ENCODE measurements around the gene IRAG1. TPM values are rescaled to one million over a fixed set of nuclear protein-coding genes. Genes with fewer than 3 reads are reported as not detected.
A peak's percentile ranks its signal among the peaks of the same experiment; 100 is the strongest.
"Not testable (repeated sequence)": the region's sequence is repeated elsewhere in the genome, so short reads cannot be mapped to it uniquely, and the experiment has no call there.

IRAG1 gene
- total and polyA plus RNA-seq, 5 donors: 5.3 to 29.8 (median 18.9) TPM

DNA sequence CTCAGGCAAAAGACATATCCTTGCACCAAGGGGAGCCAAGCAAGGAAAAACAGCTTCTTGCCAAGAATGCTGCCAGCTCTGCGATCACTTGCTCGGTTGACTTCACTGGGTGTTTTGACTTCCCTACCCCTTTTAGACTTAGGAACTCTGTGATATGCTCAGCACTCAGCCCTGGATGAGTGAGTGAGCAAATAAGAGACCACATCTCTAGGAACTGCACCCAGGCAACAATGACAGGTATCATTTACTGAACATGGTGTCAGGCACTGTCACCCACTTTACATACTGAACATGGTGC is 3.7 kb upstream of the IRAG1 start:
- Histone ChIP-seq H3K9me3 (ENCODE audit: control insufficient read depth, low read length) (no peaks in the 10 kb centered on the region), H3K4me1 (ENCODE audit: control insufficient read depth, insufficient read depth, low read length) (peaks cover 2% of the 10 kb centered on the region), H3K4me3 (ENCODE audit: low read length) (no peak overlapping the region), H3K27ac (ENCODE audit: low read length) (peak overlapping the region; percentile 65), H3K27me3 (ENCODE audit: control insufficient read depth, insufficient read depth) (no peaks in the 10 kb centered on the region)
- DNase-seq (no peak), ATAC-seq (peak in 1 of 2 donors; percentile 10)
- WGBS: 44% methylated on average over 2 of the region's 2 CpGs
- intact Hi-C loops (cut with DNase I): no loop called here

DNA sequence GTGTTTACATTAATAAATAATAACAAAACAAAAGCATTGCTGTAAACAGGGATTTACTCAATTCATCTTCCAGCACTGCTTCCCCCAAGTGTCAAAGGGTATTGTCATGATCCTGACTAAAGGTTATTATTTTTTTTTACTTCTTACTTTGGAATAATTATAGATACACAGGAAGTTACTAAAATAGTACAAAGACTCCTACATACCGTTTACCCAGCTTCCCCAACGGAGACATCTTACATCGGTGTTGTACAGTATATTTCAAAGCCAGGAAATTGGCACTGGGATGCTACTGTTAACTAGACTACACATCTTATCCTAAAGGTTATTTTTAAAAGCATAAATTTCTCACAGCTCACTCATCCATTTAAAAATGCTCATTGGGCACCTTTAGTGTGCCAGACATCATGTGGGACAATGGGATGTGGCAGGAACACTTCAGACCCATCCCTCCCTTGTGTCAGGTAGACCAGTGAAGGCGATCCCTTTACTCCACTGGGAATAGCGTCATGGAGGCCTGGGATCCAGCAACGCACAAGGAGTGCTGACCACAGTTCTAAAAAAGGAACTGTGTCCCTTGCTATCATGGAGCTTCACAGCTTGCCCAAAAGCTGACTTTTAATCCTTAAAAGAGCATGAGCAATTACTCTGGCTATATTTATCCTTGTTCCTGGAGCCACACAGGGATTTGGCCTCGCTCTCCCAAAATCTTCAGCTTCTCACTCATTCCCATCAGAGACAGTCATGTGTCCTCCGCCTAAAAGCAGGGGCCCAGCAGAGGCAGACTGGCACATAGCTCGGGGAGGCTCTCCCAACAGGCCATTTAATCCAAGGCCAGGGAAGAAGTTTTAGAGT is 3.1 kb upstream of the IRAG1 start:
- Histone ChIP-seq H3K27ac (ENCODE audit: low read length) (peak overlapping the region; percentile 65), H3K4me1 (ENCODE audit: control insufficient read depth, insufficient read depth, low read length) (peaks cover 2% of the 10 kb centered on the region), H3K9me3 (ENCODE audit: control insufficient read depth, low read length) (no peaks in the 10 kb centered on the region), H3K27me3 (ENCODE audit: control insufficient read depth, insufficient read depth) (no peaks in the 10 kb centered on the region), H3K4me3 (ENCODE audit: low read length) (no peak overlapping the region)
- ATAC-seq (peak in 1 of 2 donors; percentile 24), DNase-seq (no peak)
- 63% methylated on average over 9 of the region's 9 CpGs for WGBS
- intact Hi-C loops (cut with DNase I): no loop called here

DNA sequence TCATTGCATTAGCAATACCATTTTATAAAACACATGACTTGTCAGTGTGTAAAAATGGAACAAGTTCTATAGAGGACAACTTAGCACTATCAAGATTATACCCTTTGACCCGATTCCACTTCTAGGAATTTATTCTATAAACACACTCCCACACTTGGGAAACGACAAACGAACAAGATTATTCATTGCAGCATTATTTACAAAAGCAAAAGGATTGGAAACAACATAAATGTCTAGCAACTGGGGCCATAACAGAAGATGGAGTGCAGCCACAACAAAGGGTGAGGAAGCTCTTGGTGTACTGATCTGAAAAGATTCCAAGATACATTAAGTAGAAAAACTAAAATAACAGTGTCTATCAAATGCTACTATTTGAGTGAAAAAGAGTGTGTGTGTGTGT is 2.3 kb upstream of the IRAG1 start:
- Histone ChIP-seq H3K4me3 (ENCODE audit: low read length) (no peak overlapping the region), H3K27ac (ENCODE audit: low read length) (no peak overlapping the region), H3K27me3 (ENCODE audit: control insufficient read depth, insufficient read depth) (no peaks in the 10 kb centered on the region), H3K9me3 (ENCODE audit: control insufficient read depth, low read length) (no peaks in the 10 kb centered on the region), H3K4me1 (ENCODE audit: control insufficient read depth, insufficient read depth, low read length) (peaks cover 2% of the 10 kb centered on the region)
- WGBS: 45% methylated on average over 3 of the region's 3 CpGs
- no peak for ATAC-seq
- DNase-seq: no peak
- intact Hi-C loops (cut with DNase I): no loop called here

DNA sequence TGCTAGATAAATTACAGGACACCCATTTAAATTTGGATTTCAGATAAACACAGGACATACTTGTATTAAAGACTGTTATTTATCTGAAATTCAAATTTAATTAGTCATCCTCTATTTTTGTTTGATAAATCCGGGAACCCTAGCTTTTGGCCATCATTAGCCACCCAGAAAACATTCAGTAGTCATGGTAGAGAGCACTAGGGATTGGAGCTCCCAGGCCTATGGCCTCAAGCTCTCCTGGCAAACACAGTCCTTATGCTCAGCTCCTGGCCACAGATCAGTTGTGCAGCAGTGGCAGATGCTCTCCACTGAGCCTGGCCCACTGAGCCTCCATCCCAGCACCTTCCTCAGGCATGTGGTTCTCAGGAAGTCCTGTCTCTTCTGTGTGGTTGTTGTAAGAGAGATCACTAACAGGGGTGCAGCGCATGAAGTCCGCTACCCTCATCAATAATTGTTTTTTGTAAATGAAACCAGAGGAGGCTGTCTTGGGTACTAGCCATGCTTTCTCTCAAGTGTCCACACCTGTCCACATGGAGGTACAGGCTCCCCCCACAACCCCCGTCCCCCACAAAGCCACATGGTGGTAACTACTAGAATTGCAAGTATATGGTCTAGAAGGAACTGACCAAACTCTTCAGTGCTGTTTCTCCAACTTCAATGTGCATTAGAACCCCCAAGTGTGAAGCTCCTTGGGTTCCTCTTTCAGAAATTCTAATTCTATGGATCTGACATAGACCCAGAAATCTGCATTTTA is 1.1 kb upstream of the IRAG1 start:
- H3K4me3 ChIP-seq (ENCODE audit: low read length): no peak overlapping the region
- intact Hi-C loops (cut with DNase I): no loop called here

DNA sequence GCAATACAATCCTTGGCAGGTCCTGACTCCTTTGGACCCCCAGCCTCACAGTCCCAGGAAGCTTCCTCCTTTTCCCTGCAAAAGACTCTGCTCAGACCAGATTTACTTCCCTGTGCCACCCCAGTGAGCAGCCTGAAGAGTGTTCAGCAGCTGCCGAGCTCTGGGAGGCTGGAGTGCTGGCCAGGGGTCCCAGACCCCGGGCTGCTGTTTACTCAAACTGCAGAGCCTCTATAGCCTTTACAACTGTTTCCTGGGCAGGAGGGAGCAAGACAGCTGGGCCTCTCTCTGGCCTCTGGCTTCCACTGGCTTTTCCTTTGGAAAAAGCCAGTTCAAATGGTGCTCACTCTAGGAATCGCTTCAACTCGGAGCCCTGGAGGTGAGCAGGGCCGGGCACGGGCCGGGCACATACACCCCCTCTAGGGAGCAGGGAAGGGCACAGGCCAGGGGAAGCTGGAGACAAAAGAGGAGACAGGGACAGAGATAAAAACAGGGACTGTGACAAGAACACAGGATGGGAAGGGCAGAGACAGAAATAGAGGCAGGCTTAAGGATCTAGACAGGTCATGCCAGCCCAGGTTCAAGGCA is 932 bp downstream of the IRAG1 start:
- Histone ChIP-seq H3K27me3 (ENCODE audit: control insufficient read depth, insufficient read depth) (no peaks in the 10 kb centered on the region), H3K9me3 (ENCODE audit: control insufficient read depth, low read length) (no peaks in the 10 kb centered on the region), H3K4me1 (ENCODE audit: control insufficient read depth, insufficient read depth, low read length) (peaks cover 2% of the 10 kb centered on the region), H3K27ac (ENCODE audit: low read length) (peak overlapping the region; percentile 2), H3K4me3 (ENCODE audit: low read length) (peak overlapping the region; percentile 28)
- ATAC-seq: peak in 1 of 2 donors; percentile 44
- WGBS: 52% methylated on average over 7 of the region's 7 CpGs
- no peak for DNase-seq
- intact Hi-C loops (cut with DNase I): no loop called here

More for the DNA sequence above, 1.1 kb upstream of the IRAG1 start:
- Histone ChIP-seq H3K9me3 (ENCODE audit: control insufficient read depth, low read length) (no peaks in the 10 kb centered on the region), H3K27me3 (ENCODE audit: control insufficient read depth, insufficient read depth) (no peaks in the 10 kb centered on the region), H3K27ac (ENCODE audit: low read length) (no peak overlapping the region), H3K4me1 (ENCODE audit: control insufficient read depth, insufficient read depth, low read length) (peaks cover 2% of the 10 kb centered on the region)
- DNase-seq (no peak), ATAC-seq (no peak)
- WGBS: 86% methylated on average over 4 of the region's 4 CpGs

DNA sequence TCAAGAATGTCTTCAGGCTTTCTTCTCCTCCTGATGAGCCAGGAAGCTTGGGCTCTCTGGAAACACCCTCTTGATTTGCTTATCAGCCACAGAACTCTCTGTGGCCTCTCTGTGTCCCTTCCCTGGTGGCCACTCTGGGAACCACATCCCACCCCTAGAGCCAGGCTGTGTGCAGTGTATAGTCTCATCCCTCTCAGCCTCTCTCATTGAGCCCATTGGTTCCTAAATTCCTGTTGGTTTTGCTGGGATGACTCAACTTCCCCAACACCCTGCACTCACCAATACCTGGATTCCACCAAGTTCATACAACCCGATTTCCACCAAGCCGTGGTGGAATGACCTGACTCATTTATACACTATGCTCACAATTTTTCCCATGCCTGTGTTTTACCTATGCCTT is 5.2 kb downstream of the IRAG1 start:
- Histone ChIP-seq H3K27me3 (ENCODE audit: control insufficient read depth, insufficient read depth) (no peaks in the 10 kb centered on the region), H3K27ac (ENCODE audit: low read length) (no peak overlapping the region), H3K9me3 (ENCODE audit: control insufficient read depth, low read length) (no peaks in the 10 kb centered on the region), H3K4me1 (ENCODE audit: control insufficient read depth, insufficient read depth, low read length) (peaks cover 2% of the 10 kb centered on the region), H3K4me3 (ENCODE audit: low read length) (no peak overlapping the region)
- WGBS: 96% methylated on average over 2 of the region's 2 CpGs
- no peak for DNase-seq
- intact Hi-C loops (cut with DNase I): no loop called here
- ATAC-seq: no peak

DNA sequence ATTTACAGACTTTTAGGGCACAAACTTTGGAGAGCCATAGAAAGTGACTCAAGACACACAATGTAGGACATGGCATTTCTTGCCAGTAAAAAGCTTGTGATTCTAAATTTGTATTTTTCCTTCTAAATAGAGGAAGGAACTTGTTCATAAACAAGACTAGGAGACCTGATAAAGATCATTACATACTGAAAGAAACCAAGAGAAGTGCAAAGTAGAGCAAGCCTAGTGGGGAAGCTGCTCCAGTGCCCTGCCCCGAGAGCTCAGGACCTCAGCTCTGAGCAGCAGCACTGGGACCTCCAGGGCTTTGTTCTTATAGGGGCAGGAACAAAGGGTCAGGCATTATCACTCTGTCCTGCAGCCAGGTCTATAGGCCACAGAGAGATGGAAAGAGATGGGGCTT is 7.2 kb downstream of the IRAG1 start:
- intact Hi-C loops (cut with DNase I): no loop called here
- no peak overlapping the region for H3K4me3 ChIP-seq (ENCODE audit: low read length)
- WGBS: 80% methylated on average over 1 of the region's 1 CpG
- ATAC-seq (no peak), DNase-seq (no peak)
- H3K9me3 ChIP-seq (ENCODE audit: control insufficient read depth, low read length): no peaks in the 10 kb centered on the region
- no peak overlapping the region for H3K27ac ChIP-seq (ENCODE audit: low read length)
- no peaks in the 10 kb centered on the region for H3K27me3 ChIP-seq (ENCODE audit: control insufficient read depth, insufficient read depth)
- no peaks in the 10 kb centered on the region for H3K4me1 ChIP-seq (ENCODE audit: control insufficient read depth, insufficient read depth, low read length)

DNA sequence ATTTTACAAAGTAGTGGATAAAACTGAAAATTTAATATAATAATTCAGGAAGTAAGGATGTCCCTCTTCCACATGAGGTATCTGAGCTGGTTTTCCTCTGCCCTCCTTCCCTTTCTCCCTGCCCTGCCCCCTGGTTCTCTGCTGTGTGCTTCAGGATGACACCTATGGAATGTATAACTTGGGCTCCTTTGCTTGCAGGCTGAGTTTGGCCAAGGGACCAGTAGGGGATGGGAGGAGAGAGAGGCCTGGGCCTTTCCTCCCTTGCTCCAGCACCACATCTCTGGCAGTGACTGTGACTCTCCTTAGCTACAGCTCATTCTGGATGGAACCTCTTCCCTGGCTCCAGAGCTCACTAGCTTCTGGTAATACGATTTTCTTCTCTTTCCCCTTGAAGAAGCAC is 10.1 kb downstream of the IRAG1 start:
- no peaks in the 10 kb centered on the region for H3K4me1 ChIP-seq (ENCODE audit: control insufficient read depth, insufficient read depth, low read length)
- no peak for ATAC-seq

DNA sequence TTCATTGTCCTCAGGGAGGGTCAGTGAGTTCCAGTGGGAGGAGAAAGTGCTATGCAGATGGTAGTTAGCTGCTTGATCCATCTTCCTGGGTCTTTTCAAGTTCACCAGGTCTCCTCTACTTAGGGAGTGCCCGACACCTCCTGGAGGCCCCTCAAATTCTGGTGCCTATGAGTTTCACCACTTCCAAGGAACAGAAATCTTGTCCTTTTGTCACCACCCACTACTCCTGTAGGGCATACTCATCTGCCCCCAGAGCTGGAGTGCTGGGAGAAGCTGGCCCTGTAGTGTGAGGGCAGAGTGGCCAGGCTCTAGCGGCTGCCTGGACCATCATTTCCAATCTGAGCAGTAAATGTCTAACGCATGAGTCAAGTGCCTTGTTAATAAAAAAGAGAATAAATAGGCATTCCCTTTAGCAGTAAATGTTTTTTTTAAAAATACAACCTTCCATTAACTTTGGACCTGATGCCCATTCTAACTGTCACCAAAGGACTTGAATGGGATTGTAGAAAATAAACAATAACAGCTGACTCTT is 12.5 kb downstream of the IRAG1 start:
- Histone ChIP-seq H3K9me3 (ENCODE audit: control insufficient read depth, low read length) (no peaks in the 10 kb centered on the region), H3K4me1 (ENCODE audit: control insufficient read depth, insufficient read depth, low read length) (no peaks in the 10 kb centered on the region), H3K4me3 (ENCODE audit: low read length) (no peak overlapping the region), H3K27me3 (ENCODE audit: control insufficient read depth, insufficient read depth) (no peaks in the 10 kb centered on the region), H3K27ac (ENCODE audit: low read length) (no peak overlapping the region)
- WGBS: 92% methylated on average over 3 of the region's 3 CpGs
- no peak for ATAC-seq
- no peak for DNase-seq
- intact Hi-C loops (cut with DNase I): no loop called here

More for the DNA sequence above, 10.1 kb downstream of the IRAG1 start:
- intact Hi-C loops (cut with DNase I): no loop called here
- no peaks in the 10 kb centered on the region for H3K27me3 ChIP-seq (ENCODE audit: control insufficient read depth, insufficient read depth)
- no peak overlapping the region for H3K4me3 ChIP-seq (ENCODE audit: low read length)
- DNase-seq: no peak
- WGBS: 67% methylated on average over 1 of the region's 1 CpG
- H3K27ac ChIP-seq (ENCODE audit: low read length): no peak overlapping the region
- H3K9me3 ChIP-seq (ENCODE audit: control insufficient read depth, low read length): no peaks in the 10 kb centered on the region

DNA sequence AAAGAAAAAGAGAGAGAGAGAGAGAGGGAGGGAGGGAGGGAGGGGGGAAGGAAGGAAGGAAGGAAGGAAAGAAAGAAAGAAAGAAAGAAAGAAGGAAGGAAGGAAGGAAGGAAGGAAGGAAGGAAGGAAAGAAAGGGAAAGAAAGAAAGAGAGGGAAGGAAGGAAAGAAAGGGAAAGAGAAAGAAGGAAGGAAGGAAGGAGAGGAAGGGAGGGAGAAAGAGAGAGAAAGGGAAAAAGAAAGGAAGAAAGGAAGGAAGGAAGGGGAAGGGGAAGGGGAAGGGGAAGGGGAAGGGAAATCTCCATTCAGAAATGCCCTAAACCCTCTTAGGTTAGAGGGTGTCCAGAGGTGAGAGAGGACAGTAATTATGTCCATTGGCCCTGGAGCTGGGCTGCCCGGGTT is 13.3 kb downstream of the IRAG1 start:
- H3K4me1 ChIP-seq (ENCODE audit: control insufficient read depth, insufficient read depth, low read length); H3K27ac ChIP-seq (ENCODE audit: low read length); H3K4me3 ChIP-seq (ENCODE audit: low read length); H3K9me3 ChIP-seq (ENCODE audit: control insufficient read depth, low read length); DNase-seq; ATAC-seq; H3K27me3 ChIP-seq (ENCODE audit: control insufficient read depth, insufficient read depth); intact Hi-C loops (cut with DNase I): not testable (repeated sequence)
- 95% methylated on average over 1 of the region's 1 CpG for WGBS

DNA sequence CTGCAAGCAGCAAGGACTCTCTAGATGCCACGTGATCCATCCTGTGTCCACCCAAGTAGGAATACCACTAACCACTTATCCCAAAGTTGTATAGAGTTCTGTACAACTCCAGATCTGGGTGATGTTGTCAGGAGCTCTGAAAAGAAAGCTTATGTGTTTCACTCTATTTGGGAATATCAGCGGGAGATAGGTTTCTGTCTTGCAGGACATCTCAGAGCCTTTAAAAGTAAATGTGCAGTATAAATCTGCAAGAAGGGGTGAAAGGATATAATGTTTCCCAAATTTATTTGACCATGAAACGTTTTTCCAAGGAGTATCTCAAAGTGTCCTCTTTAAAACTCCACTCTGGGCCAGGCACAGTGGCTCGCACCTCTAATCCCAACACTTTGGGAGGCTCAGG is 13.9 kb downstream of the IRAG1 start:
- ATAC-seq (no peak), DNase-seq (no peak)
- no peak overlapping the region for H3K4me3 ChIP-seq (ENCODE audit: low read length)
- WGBS: 71% methylated on average over 4 of the region's 4 CpGs
- intact Hi-C loops (cut with DNase I): no loop called here
- no peak overlapping the region for H3K27ac ChIP-seq (ENCODE audit: low read length)
- H3K9me3 ChIP-seq (ENCODE audit: control insufficient read depth, low read length): no peaks in the 10 kb centered on the region
- peaks cover 7% of the 10 kb centered on the region for H3K4me1 ChIP-seq (ENCODE audit: control insufficient read depth, insufficient read depth, low read length)
- H3K27me3 ChIP-seq (ENCODE audit: control insufficient read depth, insufficient read depth): no peaks in the 10 kb centered on the region
